ENCODE measurements around the gene OTOG.

The OTOG gene

DNA sequence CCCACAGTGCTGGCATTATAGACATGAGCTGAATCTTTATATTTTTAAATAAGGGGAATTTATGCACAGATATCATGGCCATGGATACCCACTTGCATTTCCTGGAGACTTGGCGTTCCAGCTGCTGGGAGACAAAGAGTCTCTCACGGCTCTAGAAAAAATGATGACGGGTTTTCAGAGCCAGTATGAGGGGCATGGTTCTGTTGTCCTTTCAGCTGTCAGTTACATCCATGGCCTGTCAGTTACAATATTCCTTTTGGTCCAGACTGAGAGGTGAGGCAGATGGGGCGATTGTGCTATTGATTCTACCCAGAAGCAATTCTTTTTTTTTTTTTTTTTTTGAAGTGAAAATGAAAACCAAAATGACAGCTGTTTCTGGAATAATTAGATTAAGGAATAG is 32.6 kb upstream of the OTOG start:
- no peak for DNase-seq (ENCODE audit: low read depth in 1 of 2, low spot score in 1 of 2)
- TF ChIP-seq REST (IDR thresholded peaks at IDR 0.05; ENCODE audit: insufficient replicate concordance, low read depth): no peak
- no peak for TF ChIP-seq GABPA (IDR thresholded peaks at IDR 0.05; ENCODE audit: low read depth)
- no peak for TF ChIP-seq POLR2AphosphoS5 (IDR thresholded peaks at IDR 0.05; ENCODE audit: low read depth)
- TF ChIP-seq, protein P1, sequence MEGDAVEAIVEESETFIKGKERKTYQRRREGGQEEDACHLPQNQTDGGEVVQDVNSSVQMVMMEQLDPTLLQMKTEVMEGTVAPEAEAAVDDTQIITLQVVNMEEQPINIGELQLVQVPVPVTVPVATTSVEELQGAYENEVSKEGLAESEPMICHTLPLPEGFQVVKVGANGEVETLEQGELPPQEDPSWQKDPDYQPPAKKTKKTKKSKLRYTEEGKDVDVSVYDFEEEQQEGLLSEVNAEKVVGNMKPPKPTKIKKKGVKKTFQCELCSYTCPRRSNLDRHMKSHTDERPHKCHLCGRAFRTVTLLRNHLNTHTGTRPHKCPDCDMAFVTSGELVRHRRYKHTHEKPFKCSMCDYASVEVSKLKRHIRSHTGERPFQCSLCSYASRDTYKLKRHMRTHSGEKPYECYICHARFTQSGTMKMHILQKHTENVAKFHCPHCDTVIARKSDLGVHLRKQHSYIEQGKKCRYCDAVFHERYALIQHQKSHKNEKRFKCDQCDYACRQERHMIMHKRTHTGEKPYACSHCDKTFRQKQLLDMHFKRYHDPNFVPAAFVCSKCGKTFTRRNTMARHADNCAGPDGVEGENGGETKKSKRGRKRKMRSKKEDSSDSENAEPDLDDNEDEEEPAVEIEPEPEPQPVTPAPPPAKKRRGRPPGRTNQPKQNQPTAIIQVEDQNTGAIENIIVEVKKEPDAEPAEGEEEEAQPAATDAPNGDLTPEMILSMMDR (IDR thresholded peaks at IDR 0.05; ENCODE audit: insufficient read depth, low read length): no peak
- TF ChIP-seq SPI1 (IDR thresholded peaks at IDR 0.05; ENCODE audit: borderline replicate concordance, low read depth): no peak
- Histone ChIP-seq H3K27me3 (ENCODE audit: insufficient read depth, poor library complexity, severe bottlenecking) (peaks cover 5% of the 10 kb centered on the region), H3K27ac (replicated peaks) (no peak overlapping the region), H3K4me3 (replicated peaks; ENCODE audit: insufficient read depth, low read length) (no peak overlapping the region)

- Histone ChIP-seq H3K27me3 (ENCODE audit: insufficient read depth, poor library complexity, severe bottlenecking) (peaks cover 2% of the 10 kb centered on the region), H3K27ac (replicated peaks) (no peak overlapping the region), H3K4me3 (replicated peaks; ENCODE audit: insufficient read depth, low read length) (no peak overlapping the region)
- DNase-seq (ENCODE audit: low read depth in 1 of 2, low spot score in 1 of 2): no peak
- TF ChIP-seq REST (IDR thresholded peaks at IDR 0.05; ENCODE audit: insufficient replicate concordance, low read depth): no peak
- TF ChIP-seq POLR2AphosphoS5 (IDR thresholded peaks at IDR 0.05; ENCODE audit: low read depth): no peak
- TF ChIP-seq, protein P1 (IDR thresholded peaks at IDR 0.05; ENCODE audit: insufficient read depth, low read length): no peak
- no peak for TF ChIP-seq GABPA (IDR thresholded peaks at IDR 0.05; ENCODE audit: low read depth)
- TF ChIP-seq SPI1 (IDR thresholded peaks at IDR 0.05; ENCODE audit: borderline replicate concordance, low read depth): no peak
Observed at GRCh38 chr11:17515443-17516176, 31.4 kb upstream of the OTOG start.

GRCh38 chr11:17516551-17517150 is 30.4 kb upstream of the OTOG start:
- peaks cover 2% of the 10 kb centered on the region for H3K27me3 ChIP-seq (ENCODE audit: insufficient read depth, poor library complexity, severe bottlenecking)

More at GRCh38 chr11:17516551-17517150, 30.4 kb upstream of the OTOG start:
- no peak for DNase-seq (ENCODE audit: low read depth in 1 of 2, low spot score in 1 of 2)
- no peak overlapping the region for H3K4me3 ChIP-seq (replicated peaks; ENCODE audit: insufficient read depth, low read length)
- H3K27ac ChIP-seq (replicated peaks): no peak overlapping the region
- TF ChIP-seq, protein P1 (IDR thresholded peaks at IDR 0.05; ENCODE audit: insufficient read depth, low read length): no peak
- TF ChIP-seq POLR2AphosphoS5 (IDR thresholded peaks at IDR 0.05; ENCODE audit: low read depth) (no peak), REST (IDR thresholded peaks at IDR 0.05; ENCODE audit: insufficient replicate concordance, low read depth) (no peak), GABPA (IDR thresholded peaks at IDR 0.05; ENCODE audit: low read depth) (no peak), SPI1 (IDR thresholded peaks at IDR 0.05; ENCODE audit: borderline replicate concordance, low read depth) (no peak)

All from HL-60 (cell line).